ENCODE results near the gene AVL9. TPM values are rescaled to one million over a fixed set of nuclear protein-coding genes. Genes with fewer than 3 reads are reported as not detected.

AVL9 gene
- total and polyA plus RNA-seq, 7 donors = 15.6 to 35.1 (median 21.6) TPM

Other genes starting within 250 kb of the AVL9 start
- 10 to 100 TPM; 17.8 to 59.1 (median 23.1) TPM for gene LSM5, start 5.1 kb upstream of the AVL9 start, total RNA-seq
- gene LSM5, start 5.1 kb upstream of the AVL9 start, polyA plus RNA-seq = 100 to 1,000 TPM in 1 of 3 donors, 10 to 100 TPM in 2; 86.5 to 107 (median 90.1) TPM

Data from sigmoid colon (tissue), 7 donors.